ENCODE results near the gene CEP152. TPM values are rescaled to one million over a fixed set of nuclear protein-coding genes. Genes with fewer than 3 reads are reported as not detected.

CEP152 gene
- total RNA-seq, 1 donor from 2014 or later: 16.0 TPM

GRCh38 chr15:48765022-48765421, 45.8 kb downstream of the CEP152 start:
- no peak overlapping the region for H3K4me3 Mint-ChIP-seq
- no peaks in the 10 kb centered on the region for H3K9me3 Mint-ChIP-seq

GRCh38 chr15:48761393-48762158, 49.3 kb downstream of the CEP152 start:
- Mint-ChIP-seq H3K4me1 (ENCODE audit: unreplicated experiment) (no peaks in the 10 kb centered on the region), H3K27ac (no peak overlapping the region), H3K4me3 (no peak overlapping the region), H3K36me3 (peaks cover 14% of the 10 kb centered on the region), H3K9me3 (no peaks in the 10 kb centered on the region), H3K27me3 (no peaks in the 10 kb centered on the region)
- no peak for TF ChIP-seq CTCF (conservative IDR thresholded peaks at IDR 0.05)
- no peak for DNase-seq (ENCODE audit: extremely low spot score, unreplicated experiment)

More at GRCh38 chr15:48765022-48765421, 45.8 kb downstream of the CEP152 start:
- DNase-seq (ENCODE audit: extremely low spot score, unreplicated experiment): no peak
- Mint-ChIP-seq H3K4me1 (ENCODE audit: unreplicated experiment) (no peaks in the 10 kb centered on the region), H3K27me3 (no peaks in the 10 kb centered on the region), H3K27ac (no peak overlapping the region), H3K36me3 (peaks cover 23% of the 10 kb centered on the region)
- TF ChIP-seq CTCF (conservative IDR thresholded peaks at IDR 0.05): no peak

- no peak for TF ChIP-seq CTCF (conservative IDR thresholded peaks at IDR 0.05)
- Mint-ChIP-seq H3K4me3 (no peak overlapping the region), H3K27me3 (no peaks in the 10 kb centered on the region), H3K9me3 (no peaks in the 10 kb centered on the region), H3K4me1 (ENCODE audit: unreplicated experiment) (no peaks in the 10 kb centered on the region), H3K27ac (no peak overlapping the region), H3K36me3 (peaks cover 9% of the 10 kb centered on the region)
- no peak for DNase-seq (ENCODE audit: extremely low spot score, unreplicated experiment)
Measured at GRCh38 chr15:48759921-48760320, 50.9 kb downstream of the CEP152 start.

DNA sequence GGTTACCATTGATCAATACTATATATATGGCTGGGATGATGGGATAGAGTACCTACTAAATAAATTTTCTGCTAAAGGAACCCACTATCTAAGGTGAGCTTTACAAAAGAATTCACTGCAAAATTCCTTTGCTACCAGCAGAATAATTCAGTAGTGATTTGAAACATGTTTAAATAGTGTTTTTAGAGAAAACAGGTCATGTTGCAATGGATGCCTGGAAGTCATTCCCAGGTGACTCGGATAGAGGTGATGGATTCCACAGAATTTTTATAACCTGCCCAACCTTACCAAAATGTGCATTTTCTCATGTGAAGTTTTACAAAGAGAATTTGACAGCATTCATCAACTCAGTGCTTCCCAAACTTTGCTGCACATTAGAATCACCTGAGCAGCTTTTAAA, 53.2 kb downstream of the CEP152 start:
- H3K4me3 Mint-ChIP-seq: no peak overlapping the region
- no peak for DNase-seq (ENCODE audit: extremely low spot score, unreplicated experiment)
- no peak for TF ChIP-seq CTCF (conservative IDR thresholded peaks at IDR 0.05)
- H3K9me3 Mint-ChIP-seq: no peaks in the 10 kb centered on the region
- H3K4me1 Mint-ChIP-seq (ENCODE audit: unreplicated experiment): no peaks in the 10 kb centered on the region
- no peak overlapping the region for H3K27ac Mint-ChIP-seq
- H3K27me3 Mint-ChIP-seq: no peaks in the 10 kb centered on the region
- H3K36me3 Mint-ChIP-seq: peaks cover 5% of the 10 kb centered on the region

- Mint-ChIP-seq H3K27ac (no peak overlapping the region), H3K36me3 (peaks cover 5% of the 10 kb centered on the region), H3K4me1 (ENCODE audit: unreplicated experiment) (no peaks in the 10 kb centered on the region), H3K9me3 (no peaks in the 10 kb centered on the region), H3K4me3 (no peak overlapping the region), H3K27me3 (no peaks in the 10 kb centered on the region)
- no peak for DNase-seq (ENCODE audit: extremely low spot score, unreplicated experiment)
- no peak for TF ChIP-seq CTCF (conservative IDR thresholded peaks at IDR 0.05)
Measured at GRCh38 chr15:48754011-48754410, 56.9 kb downstream of the CEP152 start.

Data from type B pancreatic cell (in vitro differentiated cells).